Muscle of back (tissue), 11 donors: ENCODE measurements around the gene PTPRJ. TPM values are rescaled to one million over a fixed set of nuclear protein-coding genes. Genes with fewer than 3 reads are reported as not detected.

Source experiments
- DNase-seq, 3 donors: peaks; one replicate each; pipeline versions ENCODE4 v3.0.0 to v3.0.0-alpha.2; 2013
- polyA plus RNA-seq, 10 donors: library from polyadenylated mRNA; unstranded; fragments of 120-200 nt; gene quantifications; one replicate each; pipeline ENCODE4 v1.2.1, GENCODE V29; 2013; ENCODE audit not compliant: insufficient read length in 10 of 10

The PTPRJ gene
- polyA plus RNA-seq, 10 donors: 2.8 to 5.3 (median 3.7) TPM

DNA sequence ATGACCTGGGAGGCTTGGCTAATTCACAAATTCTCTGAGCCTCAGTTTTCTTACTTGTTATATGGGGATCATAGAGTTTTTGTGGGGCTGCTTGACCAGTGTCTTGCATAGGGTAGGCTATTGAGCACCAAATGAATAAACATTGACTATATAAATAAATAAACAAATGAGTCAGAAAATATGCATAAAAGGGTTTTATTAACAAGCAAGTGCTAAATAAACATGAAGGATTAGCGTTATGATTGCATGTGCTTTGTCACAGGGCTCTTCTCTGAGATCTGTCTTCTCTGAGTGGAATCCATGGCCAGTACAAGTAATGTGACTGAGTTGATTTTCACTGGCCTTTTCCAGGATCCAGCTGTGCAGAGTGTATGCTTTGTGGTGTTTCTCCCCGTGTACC lies 236.2 kb downstream of the PTPRJ start, which contains the start of gene OR4B1:
TSS of gene OR4B1 (plus strand) at position 301 of the 400 bp plus-strand sequence. CDS start at position 301, 0 bp downstream.
- no peak for DNase-seq

Other genes starting within 250 kb of the PTPRJ start
- 100 to 1,000 TPM in 4 of 10 donors, 10 to 100 TPM in 6; 52.3 to 148 (median 76.0) TPM for gene FNBP4, start 213.2 kb upstream of the PTPRJ start, polyA plus RNA-seq
- 10 to 100 TPM; 22.0 to 42.7 (median 33.7) TPM for gene NUP160, start 132.2 kb upstream of the PTPRJ start, polyA plus RNA-seq
- not detected for gene OR4B1, start 236.3 kb downstream of the PTPRJ start, polyA plus RNA-seq